ENCODE results near the gene ZNF467.

- no peak for TF ChIP-seq ZNF331 (CRISPR knock-in tag; IDR thresholded peaks at IDR 0.05; ENCODE audit: low read depth)
- TF ChIP-seq CTCF (conservative IDR thresholded peaks at IDR 0.05; ENCODE audit: low read depth in 2 of 2) = no peak
- TF ChIP-seq EZH2 (IDR thresholded peaks at IDR 0.05; ENCODE audit: low read depth, unreplicated experiment) = no peak
- no peak for TF ChIP-seq REST (IDR thresholded peaks at IDR 0.05; ENCODE audit: unreplicated experiment)
- TF ChIP-seq EZH2phosphoT487 (IDR thresholded peaks at IDR 0.05; ENCODE audit: unreplicated experiment) = no peak
- no peak for TF ChIP-seq POLR2AphosphoS5 (IDR thresholded peaks at IDR 0.05; ENCODE audit: low read depth)
- no peak for TF ChIP-seq CREB1 (CRISPR knock-in tag; IDR thresholded peaks at IDR 0.05; ENCODE audit: low read depth)
- TF ChIP-seq ZNF114 (CRISPR knock-in tag; IDR thresholded peaks at IDR 0.05) = no peak
These were observed 18.8 kb upstream of the ZNF467 start for GRCh38 chr7:149792220-149792595.
